H1 (cell line): Measurements from ENCODE around the gene NDUFA7. TPM values are rescaled to one million over a fixed set of nuclear protein-coding genes. Genes with fewer than 3 reads are reported as not detected.

Experiments used
- CTCF ChIA-PET: fragments of 300-600 bp; sonication (Branson Sonifier 250); formaldehyde crosslinking; loops from one replicate; lab custom pipeline; 2021; ENCODE audit not compliant: partially characterized antibody; lab: Charles Lee
- POLR2A ChIA-PET: fragments of 300-600 bp; sonication (Branson Sonifier 250); formaldehyde crosslinking; loops from one replicate; lab custom pipeline; 2021; ENCODE audit warnings: inconsistent platforms; ENCODE audit not compliant: partially characterized antibody; lab: Charles Lee
- DNase-seq, 2 experiments: peaks; one replicate each; pipeline versions ENCODE4 v3.0.0 to v3.0.0-alpha.2; 2010 to 2022; ENCODE audit warnings: low spot score in 2 of 2, low read depth in 1 of 2, mixed read lengths in 1 of 2
- FAIRE-seq: peaks from 2 replicates; lab custom pipeline; 2011; peaks lifted over from hg19 to GRCh38; lab: Jason Lieb, UNC
- H2AFZ ChIP-seq: 2 replicates; pipeline ENCODE4 v1.8.1; 2012; ENCODE audit warnings: low read length, inconsistent platforms
- H2AK5ac ChIP-seq: 2 replicates; pipeline ENCODE4 v1.6.1; 2013; ENCODE audit warnings: low read depth, low read length
- H2BK120ac ChIP-seq: replicated peaks from 2 replicates; pipeline ENCODE3; 2013; ENCODE audit warnings: low read depth, low read length, inconsistent platforms
- H2BK12ac ChIP-seq: 2 replicates; pipeline ENCODE4 v1.6.1; 2013; ENCODE audit warnings: low read depth, low read length
- H2BK15ac ChIP-seq: 2 replicates; pipeline ENCODE4 v1.6.1; 2013; ENCODE audit warnings: low read length
- H2BK20ac ChIP-seq: 2 replicates; pipeline ENCODE4 v1.6.1; 2013; ENCODE audit warnings: low read length
- H2BK5ac ChIP-seq: 2 replicates; pipeline ENCODE4 v1.6.1; 2013; ENCODE audit warnings: low read depth, low read length
- H3K14ac ChIP-seq: 2 replicates; pipeline ENCODE4 v1.6.1; 2013; ENCODE audit warnings: inconsistent platforms; ENCODE audit not compliant: insufficient read length
- H3K18ac ChIP-seq: 2 replicates; pipeline ENCODE4 v1.6.1; 2013; ENCODE audit warnings: low read length; ENCODE audit errors: extremely low read depth
- H3K23ac ChIP-seq: 2 replicates; pipeline ENCODE4 v1.6.1; 2013; ENCODE audit warnings: inconsistent platforms; ENCODE audit not compliant: insufficient read length
- H3K23me2 ChIP-seq: 2 replicates; pipeline ENCODE4 v1.6.1; 2013; ENCODE audit warnings: low read depth, low read length
- H3K27ac ChIP-seq: 2 replicates; pipeline ENCODE4 v1.6.1; 2011; ENCODE audit warnings: low read depth, low read length, inconsistent platforms
- H3K27me3 ChIP-seq, 4 experiments: replicated peaks in 1 of 4; 1 replicate in 1 of 4; 2 replicates in 3 of 4; pipeline versions ENCODE4 v1.6.1 to v1.8.1; 2011 to 2013; ENCODE audit warnings: low read length in 3 of 4, mild to moderate bottlenecking in 3 of 4, inconsistent platforms in 2 of 4, mixed read lengths in 2 of 4, moderate library complexity in 1 of 4; ENCODE audit not compliant: control insufficient read depth in 3 of 4, insufficient read depth in 3 of 4; ENCODE audit errors: extremely low read depth in 1 of 4
- H3K36me3 ChIP-seq, 4 experiments: 2 replicates each; pipeline versions ENCODE4 v1.6.1 to v1.8.1; 2011 to 2013; ENCODE audit warnings: mild to moderate bottlenecking in 4 of 4, low read length in 3 of 4, moderate library complexity in 2 of 4, control low read depth in 1 of 4, inconsistent platforms in 1 of 4; ENCODE audit not compliant: insufficient read depth in 4 of 4, control insufficient read depth in 2 of 4
- H3K4ac ChIP-seq: replicated peaks from 2 replicates; pipeline ENCODE3; 2013; ENCODE audit warnings: low read length, low read depth, mixed read lengths, inconsistent platforms; ENCODE audit not compliant: insufficient read length
- H3K4me1 ChIP-seq, 4 experiments: replicated peaks in 1 of 4; 1 replicate in 1 of 4; 2 replicates in 3 of 4; pipeline versions ENCODE4 v1.6.1 to v1.8.1; 2011 to 2013; ENCODE audit warnings: low read length in 3 of 4, inconsistent platforms in 2 of 4, mixed read lengths in 1 of 4; ENCODE audit not compliant: insufficient read depth in 4 of 4, control insufficient read depth in 3 of 4
- H3K4me2 ChIP-seq, 2 experiments: 2 replicates each; pipeline versions ENCODE4 v1.6.1 to v1.8.1; 2011 to 2013; ENCODE audit warnings: low read depth in 2 of 2, low read length in 2 of 2, control low read depth in 1 of 2, inconsistent platforms in 1 of 2, mild to moderate bottlenecking in 1 of 2; ENCODE audit not compliant: insufficient read depth in 1 of 2
- H3K4me3 ChIP-seq, 4 experiments: fragments of 200-600, 300-600 bp in 1 of 4; sonication (generic), shearing (Covaris generic), sonication (Bioruptor Twin) in 1 of 4; 2 replicates each; pipeline versions ENCODE4 v1.5.1 to v1.8.1; 2011 to 2016; ENCODE audit warnings: low read length in 4 of 4, low read depth in 3 of 4, control low read depth in 2 of 4, inconsistent platforms in 2 of 4, mild to moderate bottlenecking in 2 of 4, mixed read lengths in 1 of 4, moderate library complexity in 1 of 4; ENCODE audit not compliant: insufficient read depth in 2 of 4; ENCODE audit errors: extremely low read depth in 1 of 4
- H3K56ac ChIP-seq: replicated peaks from 2 replicates; pipeline ENCODE3; 2013; ENCODE audit warnings: low read depth, mild to moderate bottlenecking, mixed read lengths, low read length, inconsistent platforms; ENCODE audit not compliant: insufficient read length
- H3K79me1 ChIP-seq: 2 replicates; pipeline ENCODE4 v1.6.1; 2013; ENCODE audit warnings: low read depth, low read length, control low read depth
- H3K79me2 ChIP-seq, 2 experiments: 2 replicates each; pipeline versions ENCODE4 v1.6.1 to v1.8.1; 2012 to 2013; ENCODE audit warnings: low read length in 2 of 2, mild to moderate bottlenecking in 2 of 2, inconsistent platforms in 1 of 2; ENCODE audit not compliant: insufficient read depth in 2 of 2, control insufficient read depth in 1 of 2
- H3K9ac ChIP-seq, 4 experiments: replicated peaks in 1 of 4; 1 replicate in 1 of 4; 2 replicates in 3 of 4; pipeline versions ENCODE4 v1.6.1 to v1.8.1; 2011 to 2013; ENCODE audit warnings: low read depth in 3 of 4, low read length in 3 of 4, control low read depth in 2 of 4, mild to moderate bottlenecking in 2 of 4, moderate library complexity in 2 of 4, inconsistent platforms in 1 of 4; ENCODE audit errors: extremely low read depth in 1 of 4
- H3K9me3 ChIP-seq, 2 experiments: 2 replicates each; pipeline versions ENCODE4 v1.6.1 to v1.8.1; 2012 to 2013; ENCODE audit warnings: mild to moderate bottlenecking in 2 of 2, moderate library complexity in 2 of 2, control low read depth in 1 of 2, inconsistent platforms in 1 of 2, low read depth in 1 of 2, low read length in 1 of 2, mixed read lengths in 1 of 2; ENCODE audit not compliant: insufficient read depth in 2 of 2
- H4K20me1 ChIP-seq, 2 experiments: replicated peaks in 1 of 2; 2 replicates each; pipeline versions ENCODE3 to v1.8.1; 2011 to 2013; ENCODE audit warnings: inconsistent platforms in 2 of 2, low read length in 2 of 2, mild to moderate bottlenecking in 1 of 2; ENCODE audit not compliant: insufficient read depth in 2 of 2, control insufficient read depth in 1 of 2
- H4K5ac ChIP-seq: 2 replicates; pipeline ENCODE4 v1.6.1; 2013; ENCODE audit warnings: low read length, low read depth, mixed read lengths, inconsistent platforms; ENCODE audit not compliant: insufficient read length
- H4K8ac ChIP-seq: 2 replicates; pipeline ENCODE4 v1.8.0; 2013; ENCODE audit warnings: mild to moderate bottlenecking, moderate library complexity, low read length, inconsistent platforms; ENCODE audit not compliant: insufficient read depth; ENCODE audit errors: extremely low read depth
- H4K91ac ChIP-seq: replicated peaks from 2 replicates; pipeline ENCODE3; 2013; ENCODE audit warnings: low read length, mixed read lengths, inconsistent platforms; ENCODE audit not compliant: insufficient read length
- ASH2L ChIP-seq: fragments of 200-600, 300-600 bp; sonication (generic); IDR thresholded peaks from one replicate; pipeline ENCODE4 v1.7.1; 2017; ENCODE audit warnings: low read length
- ATF3 ChIP-seq: IDR thresholded peaks from 2 replicates; pipeline ENCODE4 v1.6.1; 2011; ENCODE audit warnings: low read depth, mild to moderate bottlenecking, low read length; ENCODE audit not compliant: insufficient read depth
- CHD1 ChIP-seq: IDR thresholded peaks from 2 replicates; pipeline ENCODE4 v1.6.1; 2012; ENCODE audit warnings: low read depth, low read length, improper control_type of control experiment
- CHD2 ChIP-seq: IDR thresholded peaks from 2 replicates; pipeline ENCODE4 v1.6.1; 2012; ENCODE audit warnings: low read length, improper control_type of control experiment
- CTBP2 ChIP-seq: IDR thresholded peaks from 2 replicates; pipeline ENCODE4 v1.7.0; 2011; ENCODE audit warnings: borderline replicate concordance, mild to moderate bottlenecking, moderate library complexity, mixed read lengths, low read length; ENCODE audit not compliant: insufficient read depth, insufficient read length
- EZH2 ChIP-seq: fragments of 200-600 bp; sonication (generic); IDR thresholded peaks from 2 replicates; pipeline ENCODE4 v1.7.1; 2012; ENCODE audit warnings: low read depth, mild to moderate bottlenecking, moderate library complexity, low read length, inconsistent platforms; ENCODE audit not compliant: severe bottlenecking
- GTF2F1 ChIP-seq: IDR thresholded peaks from 2 replicates; pipeline ENCODE4 v1.6.1; 2012; ENCODE audit warnings: low read depth, low read length, improper control_type of control experiment, borderline replicate concordance
- RBBP5 ChIP-seq: IDR thresholded peaks from 2 replicates; pipeline ENCODE4 v1.7.1; 2012; ENCODE audit warnings: low read depth, mild to moderate bottlenecking, inconsistent platforms, low read length, moderate library complexity, borderline replicate concordance
- SIX5 ChIP-seq: IDR thresholded peaks from 2 replicates; pipeline ENCODE4 v1.6.1; 2011; ENCODE audit warnings: mild to moderate bottlenecking, low read depth, low read length
- WGBS, 2 experiments: shearing (Covaris generic) in 1 of 2; methylation state at CpG; one replicate each; pipeline versions ENCODE4 v1.1.6 to v1.1.7; 2013 to 2015; ENCODE audit warnings: low lambda C conversion rate in 2 of 2, mixed read lengths in 2 of 2, inconsistent platforms in 1 of 2, low coverage in 1 of 2, missing lambda C conversion rate in 1 of 2; ENCODE audit not compliant: insufficient replicate concordance in 2 of 2, insufficient coverage in 1 of 2, insufficient read length in 1 of 2; ENCODE audit errors: extremely low coverage in 1 of 2, missing lambda C conversion rate in 1 of 2; 5-methylcytosine and 5-hydroxymethylcytosine counted together
- polyA plus RNA-seq, 7 experiments: library from polyadenylated mRNA; depleted of rRNA in 3 of 7; stranded (reverse) in 5 of 7; unstranded in 2 of 7; fragments of >200 nt in 5 of 7; fragments of 200-250 nt in 2 of 7; gene quantifications; 1 replicate in 5 of 7; 2 replicates in 1 of 7; 4 replicates in 1 of 7; pipeline versions ENCODE4 v1.2.1 to v1.2.3, GENCODE V29; 2011 to 2013; ENCODE audit warnings: missing spikeins in 2 of 7, mixed read lengths in 2 of 7
- total RNA-seq: library from RNA; stranded (reverse); fragmentation: NEBNext Ultra II Directional; extraction: Animal tissue kit (Norgen Biotek cat#: 25700); gene quantifications from 2 replicates; pipeline ENCODE4 v1.2.1, GENCODE V29; 2021

Gene NDUFA7
- total and polyA plus RNA-seq, 2 of the 8 experiments (the other 6 are each of a cell fraction or from before 2014, with no cell fraction given) = 54.4 to 286 TPM

- H3K4me2 ChIP-seq = no peak overlapping the region
- H3K27me3 ChIP-seq = no peaks in the 10 kb centered on the region
- no peaks in the 10 kb centered on the region for H3K79me1 ChIP-seq
- H2BK15ac ChIP-seq = no peak overlapping the region
- WGBS, 2 experiments = 92% methylated on average over 3 of the region's 3 CpGs; no CpG with 5 or more reads in 1 of the 2 experiments
- no peak overlapping the region for H3K4me3 ChIP-seq
- no peak overlapping the region for H2BK12ac ChIP-seq
- no peak overlapping the region for H3K56ac ChIP-seq
- no peak for FAIRE-seq
- no peak overlapping the region for H2AFZ ChIP-seq
- H3K4ac ChIP-seq = no peak overlapping the region
- H3K9ac ChIP-seq = no peak overlapping the region
- no peak overlapping the region for H3K27ac ChIP-seq
- no peaks in the 10 kb centered on the region for H4K20me1 ChIP-seq
- CTCF ChIA-PET = interaction anchor here (0.5 to 2.0 kb wide), 15 partner anchors 18 to 255 kb away, joined by 3 to 7 read pairs (median 3); no protein-coding TSS in a partner anchor
- H3K23ac ChIP-seq = no peak overlapping the region
- H4K91ac ChIP-seq = no peak overlapping the region
- H3K4me1 ChIP-seq = no peaks in the 10 kb centered on the region; a peak in 1 of 7 replicates
- no peak overlapping the region for H3K14ac ChIP-seq
- no peak for DNase-seq
- no peak overlapping the region for H3K18ac ChIP-seq
- no peak overlapping the region for H2AK5ac ChIP-seq
- no peak overlapping the region for H4K5ac ChIP-seq
- H3K23me2 ChIP-seq = no peaks in the 10 kb centered on the region
- TF ChIP-seq CHD1 (no peak), RBBP5 (no peak), CTBP2 (no peak), CHD2 (no peak), ATF3 (no peak), EZH2 (no peak), GTF2F1 (no peak), ASH2L (no peak), SIX5 (no peak)
- H2BK5ac ChIP-seq = no peak overlapping the region
- no peak overlapping the region for H2BK20ac ChIP-seq
- H3K9me3 ChIP-seq = no peaks in the 10 kb centered on the region
- POLR2A ChIA-PET = interaction anchor here (0.7 to 1.0 kb wide), 2 partner anchors 51 to 52 kb away, joined by 3 read pairs; partner anchors contain the start of genes NDUFA7 and RPS28
- no peak overlapping the region for H4K8ac ChIP-seq
- H3K79me2 ChIP-seq = no peaks in the 10 kb centered on the region
- H2BK120ac ChIP-seq = no peak overlapping the region
- no peaks in the 10 kb centered on the region for H3K36me3 ChIP-seq
Measured at GRCh38 chr19:8269724-8270123, 51.5 kb downstream of the NDUFA7 start.
